ENCODE results near the gene PCSK6. TPM values are rescaled to one million over a fixed set of nuclear protein-coding genes. Genes with fewer than 3 reads are reported as not detected.

PCSK6 gene
- total RNA-seq, 1 donor = 0.72 TPM

DNA sequence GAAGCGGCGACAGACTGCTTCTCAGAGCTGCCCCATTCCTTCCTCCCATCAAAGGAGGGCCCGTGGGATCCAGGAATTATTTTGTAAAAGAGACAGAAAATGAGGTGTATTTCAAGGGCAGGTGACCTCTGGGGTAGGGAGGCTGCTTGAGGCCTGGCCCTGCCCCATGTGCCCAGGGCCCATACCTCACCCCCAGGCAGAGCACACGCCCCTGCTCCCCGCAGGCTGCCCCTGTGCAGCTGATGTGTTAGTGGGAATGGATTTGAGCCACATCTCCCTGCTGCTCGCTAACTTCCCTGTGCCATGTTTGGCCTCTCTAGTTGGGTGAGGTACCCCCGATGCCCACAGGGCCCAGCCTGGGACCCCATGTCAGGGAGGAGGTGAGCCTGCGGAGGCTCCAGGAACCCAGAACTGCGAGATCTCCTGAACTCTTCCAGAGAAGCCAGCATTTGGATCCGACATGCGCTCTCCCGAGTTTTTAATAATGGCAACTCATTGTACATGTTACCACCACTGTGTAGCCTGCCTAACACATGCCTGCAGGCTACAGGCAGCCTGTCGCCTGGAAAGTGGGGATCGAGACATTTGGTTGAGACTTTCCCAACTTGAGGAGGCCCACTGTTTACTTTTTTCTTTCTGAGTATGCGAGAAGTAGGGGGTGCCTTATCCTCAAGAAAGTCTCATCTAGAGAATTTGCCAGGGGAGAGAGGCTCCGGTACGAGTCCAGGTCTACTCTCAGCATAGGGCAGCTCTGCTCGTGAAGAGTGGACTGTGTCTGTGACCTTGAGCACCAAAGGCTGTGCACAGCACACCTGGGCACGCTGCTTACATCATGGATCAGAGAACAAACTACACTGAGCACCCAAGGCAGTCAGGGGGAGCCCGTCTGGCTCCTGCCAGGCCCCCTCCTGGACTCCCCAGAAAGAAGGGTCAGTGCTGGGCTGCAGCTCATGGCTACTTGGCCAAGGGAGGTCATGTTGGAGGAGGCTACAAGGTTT is 36.1 kb downstream of the PCSK6 start:
- TF ChIP-seq, protein P1, sequence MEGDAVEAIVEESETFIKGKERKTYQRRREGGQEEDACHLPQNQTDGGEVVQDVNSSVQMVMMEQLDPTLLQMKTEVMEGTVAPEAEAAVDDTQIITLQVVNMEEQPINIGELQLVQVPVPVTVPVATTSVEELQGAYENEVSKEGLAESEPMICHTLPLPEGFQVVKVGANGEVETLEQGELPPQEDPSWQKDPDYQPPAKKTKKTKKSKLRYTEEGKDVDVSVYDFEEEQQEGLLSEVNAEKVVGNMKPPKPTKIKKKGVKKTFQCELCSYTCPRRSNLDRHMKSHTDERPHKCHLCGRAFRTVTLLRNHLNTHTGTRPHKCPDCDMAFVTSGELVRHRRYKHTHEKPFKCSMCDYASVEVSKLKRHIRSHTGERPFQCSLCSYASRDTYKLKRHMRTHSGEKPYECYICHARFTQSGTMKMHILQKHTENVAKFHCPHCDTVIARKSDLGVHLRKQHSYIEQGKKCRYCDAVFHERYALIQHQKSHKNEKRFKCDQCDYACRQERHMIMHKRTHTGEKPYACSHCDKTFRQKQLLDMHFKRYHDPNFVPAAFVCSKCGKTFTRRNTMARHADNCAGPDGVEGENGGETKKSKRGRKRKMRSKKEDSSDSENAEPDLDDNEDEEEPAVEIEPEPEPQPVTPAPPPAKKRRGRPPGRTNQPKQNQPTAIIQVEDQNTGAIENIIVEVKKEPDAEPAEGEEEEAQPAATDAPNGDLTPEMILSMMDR (IDR thresholded peaks at IDR 0.05; ENCODE audit: extremely low read depth, low read depth, low read length) = no peak

DNA sequence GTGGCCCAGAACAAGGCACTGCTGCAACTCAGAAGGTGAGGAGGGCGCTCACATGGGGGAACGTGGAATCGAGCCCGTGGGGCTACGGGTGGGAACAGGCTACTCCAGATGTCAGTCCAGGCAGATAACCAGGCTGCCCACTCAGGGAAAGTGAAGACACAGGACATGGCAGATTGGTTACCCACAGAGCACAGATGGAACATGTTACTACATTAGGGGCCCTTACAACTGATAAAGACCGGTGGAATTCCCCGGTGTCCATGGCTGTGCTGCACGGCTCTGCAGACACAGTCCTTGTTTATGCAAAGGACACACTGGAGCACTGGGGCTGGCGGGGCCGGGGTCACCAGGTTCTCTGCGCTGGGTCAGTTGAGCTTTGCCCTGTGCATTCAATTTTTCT is 36.9 kb downstream of the PCSK6 start:
- H4K20me1 ChIP-seq (ENCODE audit: insufficient read depth, low read length) = no peaks in the 10 kb centered on the region
- no peaks in the 10 kb centered on the region for H3K9me3 ChIP-seq (ENCODE audit: low read depth, low read length)
- TF ChIP-seq, protein P1 (IDR thresholded peaks at IDR 0.05; ENCODE audit: extremely low read depth, low read depth, low read length) = no peak
- H3K4me1 ChIP-seq (ENCODE audit: insufficient read depth, low read length) = no peaks in the 10 kb centered on the region
- H3K4me3 ChIP-seq (ENCODE audit: insufficient read depth, low read length) = no peak overlapping the region
- H3K36me3 ChIP-seq (ENCODE audit: insufficient read depth, low read length) = no peaks in the 10 kb centered on the region
- H3K27ac ChIP-seq (ENCODE audit: low read depth, low read length) = no peak overlapping the region
- H3K4me2 ChIP-seq (ENCODE audit: insufficient read depth, low read length) = no peak overlapping the region
- H3K79me2 ChIP-seq (ENCODE audit: insufficient read depth, low read length) = no peaks in the 10 kb centered on the region
- no peak for DNase-seq (ENCODE audit: insufficient read length, low spot score, missing footprints)
- no peaks in the 10 kb centered on the region for H3K27me3 ChIP-seq (ENCODE audit: insufficient read depth, low read length)
- no peak overlapping the region for H2AFZ ChIP-seq (ENCODE audit: low read length)

More for the DNA sequence above, 36.1 kb downstream of the PCSK6 start:
- Histone ChIP-seq H3K36me3 (ENCODE audit: insufficient read depth, low read length) (no peaks in the 10 kb centered on the region), H4K20me1 (ENCODE audit: insufficient read depth, low read length) (no peaks in the 10 kb centered on the region), H3K4me1 (ENCODE audit: insufficient read depth, low read length) (no peaks in the 10 kb centered on the region), H2AFZ (ENCODE audit: low read length) (no peak overlapping the region), H3K9me3 (ENCODE audit: low read depth, low read length) (no peaks in the 10 kb centered on the region), H3K4me3 (ENCODE audit: insufficient read depth, low read length) (no peak overlapping the region), H3K27me3 (ENCODE audit: insufficient read depth, low read length) (no peaks in the 10 kb centered on the region), H3K4me2 (ENCODE audit: insufficient read depth, low read length) (no peak overlapping the region), H3K79me2 (ENCODE audit: insufficient read depth, low read length) (no peaks in the 10 kb centered on the region), H3K27ac (ENCODE audit: low read depth, low read length) (no peak overlapping the region)
- DNase-seq (ENCODE audit: insufficient read length, low spot score, missing footprints) = no peak

GRCh38 chr15:101451846-101452245 is 37.7 kb downstream of the PCSK6 start:
- Histone ChIP-seq H3K4me2 (ENCODE audit: insufficient read depth, low read length) (no peak overlapping the region), H3K36me3 (ENCODE audit: insufficient read depth, low read length) (no peaks in the 10 kb centered on the region), H3K27ac (ENCODE audit: low read depth, low read length) (no peak overlapping the region), H3K79me2 (ENCODE audit: insufficient read depth, low read length) (no peaks in the 10 kb centered on the region), H2AFZ (ENCODE audit: low read length) (no peak overlapping the region), H3K27me3 (ENCODE audit: insufficient read depth, low read length) (no peaks in the 10 kb centered on the region), H3K4me3 (ENCODE audit: insufficient read depth, low read length) (no peak overlapping the region), H4K20me1 (ENCODE audit: insufficient read depth, low read length) (no peaks in the 10 kb centered on the region), H3K9me3 (ENCODE audit: low read depth, low read length) (no peaks in the 10 kb centered on the region), H3K4me1 (ENCODE audit: insufficient read depth, low read length) (no peaks in the 10 kb centered on the region)
- no peak for DNase-seq (ENCODE audit: insufficient read length, low spot score, missing footprints)
- TF ChIP-seq, protein P1 (IDR thresholded peaks at IDR 0.05; ENCODE audit: extremely low read depth, low read depth, low read length) = no peak

DNA sequence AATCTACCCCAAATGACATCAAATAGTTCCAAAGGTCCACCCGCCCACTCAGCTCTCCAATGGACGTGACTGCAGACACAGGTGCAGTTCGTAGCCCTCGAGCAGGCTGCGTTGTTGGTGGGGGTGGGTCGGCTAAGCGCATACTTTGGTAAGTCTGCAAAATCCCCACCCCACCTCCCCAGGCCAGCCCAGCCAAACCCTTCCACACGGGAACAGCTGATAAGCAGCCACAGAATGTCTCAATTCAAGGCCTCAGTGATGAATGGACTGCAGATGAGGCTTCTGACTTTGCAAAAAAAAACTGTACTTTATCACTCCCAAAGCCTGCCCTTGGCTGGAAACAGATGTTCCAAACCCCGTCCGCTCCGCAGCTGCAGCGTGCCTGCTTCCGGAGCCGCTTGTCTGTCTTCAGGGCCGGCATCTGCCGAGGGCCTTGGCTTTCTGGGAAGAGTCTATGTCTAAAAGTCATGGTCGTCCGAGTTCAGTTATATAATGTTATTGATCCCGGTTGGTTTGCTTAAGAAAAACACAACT is 38.2 kb downstream of the PCSK6 start:
- DNase-seq (ENCODE audit: insufficient read length, low spot score, missing footprints) = no peak
- H3K4me2 ChIP-seq (ENCODE audit: insufficient read depth, low read length) = no peak overlapping the region

More for the DNA sequence above, 38.2 kb downstream of the PCSK6 start:
- Histone ChIP-seq H3K9me3 (ENCODE audit: low read depth, low read length) (no peaks in the 10 kb centered on the region), H3K4me1 (ENCODE audit: insufficient read depth, low read length) (no peaks in the 10 kb centered on the region), H3K36me3 (ENCODE audit: insufficient read depth, low read length) (no peaks in the 10 kb centered on the region), H2AFZ (ENCODE audit: low read length) (no peak overlapping the region), H3K27me3 (ENCODE audit: insufficient read depth, low read length) (no peaks in the 10 kb centered on the region), H3K79me2 (ENCODE audit: insufficient read depth, low read length) (no peaks in the 10 kb centered on the region), H3K27ac (ENCODE audit: low read depth, low read length) (no peak overlapping the region), H3K4me3 (ENCODE audit: insufficient read depth, low read length) (no peak overlapping the region), H4K20me1 (ENCODE audit: insufficient read depth, low read length) (no peaks in the 10 kb centered on the region)
- TF ChIP-seq, protein P1 (IDR thresholded peaks at IDR 0.05; ENCODE audit: extremely low read depth, low read depth, low read length) = no peak

Data from osteoblast (primary cell).